HepG2 (cell line): ENCODE results near the gene PRSS22. TPM values are rescaled to one million over a fixed set of nuclear protein-coding genes. Genes with fewer than 3 reads are reported as not detected.

Source experiments
- KLF6 ChIP-seq: IDR thresholded peaks from 2 replicates; pipeline ENCODE4 v1.8.0; 2016; ENCODE audit warnings: missing biosample characterization, missing genetic modification reagents
- TCF12 ChIP-seq, 2 experiments: fragments of 450-650 bp in 1 of 2; sonication (generic) in 1 of 2; formaldehyde crosslinking in 1 of 2; IDR thresholded peaks; 2 replicates each; pipeline versions ENCODE4 v1.6.1 to v1.8.0; 2017 to 2022; ENCODE audit warnings: antibody characterized with exemption in 1 of 2, mild to moderate bottlenecking in 1 of 2, missing genetic modification reagents in 1 of 2, moderate library complexity in 1 of 2
- ZNF343 ChIP-seq: sonication (generic); formaldehyde crosslinking; IDR thresholded peaks from 2 replicates; pipeline ENCODE4 v1.4.0; 2020; ENCODE audit warnings: mild to moderate bottlenecking, missing genetic modification reagents
- ZNF431 ChIP-seq: sonication (generic); formaldehyde crosslinking; IDR thresholded peaks from 2 replicates; pipeline ENCODE4 v1.9.0; 2022; ENCODE audit warnings: missing genetic modification reagents, low read depth, mild to moderate bottlenecking, borderline replicate concordance
- ZNF556 ChIP-seq: sonication (generic); formaldehyde crosslinking; IDR thresholded peaks from 2 replicates; pipeline ENCODE4 v1.4.0; 2020; ENCODE audit warnings: mild to moderate bottlenecking, missing genetic modification reagents, borderline replicate concordance
- ZNF775 ChIP-seq: sonication (generic); formaldehyde crosslinking; IDR thresholded peaks from 2 replicates; pipeline ENCODE4 v1.4.0; 2020; ENCODE audit warnings: missing genetic modification reagents, mild to moderate bottlenecking, moderate library complexity, borderline replicate concordance
- ZNF790 ChIP-seq: sonication (generic); formaldehyde crosslinking; IDR thresholded peaks from 2 replicates; pipeline ENCODE4 v1.8.0; 2022; ENCODE audit warnings: missing genetic modification reagents, mild to moderate bottlenecking, borderline replicate concordance
- ZSCAN12 ChIP-seq: sonication (generic); formaldehyde crosslinking; IDR thresholded peaks from 2 replicates; pipeline ENCODE4 v1.9.0; 2021; ENCODE audit warnings: mild to moderate bottlenecking, missing genetic modification reagents
- polyA plus RNA-seq, 8 experiments: library from polyadenylated mRNA; depleted of rRNA in 3 of 8; stranded (reverse) in 7 of 8; unstranded in 1 of 8; fragments of >200 nt; fragmentation: Illumina TruSeq in 4 of 8; extraction: Trizol in 4 of 8; gene quantifications; 2 replicates each; pipeline versions ENCODE4 v1.2.1 to v1.2.3, GENCODE V29; 2011 to 2016; ENCODE audit warnings: low read depth in 4 of 8, missing spikeins in 1 of 8, mixed read lengths in 1 of 8; ENCODE audit not compliant: insufficient read depth in 1 of 8
- total RNA-seq, 5 experiments: library from RNA; depleted of rRNA; stranded (reverse); fragments of >200 nt; fragmentation: Illumina TruSeq; extraction: Trizol; gene quantifications; 2 replicates each; pipeline ENCODE4 v1.2.3, GENCODE V29; 2016; ENCODE audit warnings: low read depth in 1 of 5
- TF ChIP-seq, protein P1 (sequence below): sonication (generic); formaldehyde crosslinking; IDR thresholded peaks from 2 replicates; pipeline ENCODE4 v1.4.0; 2020; ENCODE audit warnings: missing genetic modification reagents
- TF ChIP-seq, protein P2 (sequence below): IDR thresholded peaks from 2 replicates; pipeline ENCODE4 v1.6.1; 2016; ENCODE audit warnings: mild to moderate bottlenecking, missing biosample characterization, missing genetic modification reagents
- TF ChIP-seq, protein P3 (sequence below): sonication (generic); formaldehyde crosslinking; IDR thresholded peaks from 2 replicates; pipeline ENCODE4 v1.4.0; 2020; ENCODE audit warnings: missing genetic modification reagents
- TF ChIP-seq, protein P4 (sequence below): sonication (generic); formaldehyde crosslinking; IDR thresholded peaks from 2 replicates; pipeline ENCODE4 v1.8.0; 2022; ENCODE audit warnings: mild to moderate bottlenecking, missing genetic modification reagents, borderline replicate concordance
- TF ChIP-seq, protein P5 (sequence below): sonication (generic); formaldehyde crosslinking; IDR thresholded peaks from 2 replicates; pipeline ENCODE4 v1.4.0; 2020; ENCODE audit warnings: missing genetic modification reagents
- TF ChIP-seq, protein P6 (sequence below): sonication (generic); formaldehyde crosslinking; IDR thresholded peaks from 2 replicates; pipeline ENCODE4 v1.8.1; 2023; ENCODE audit warnings: mild to moderate bottlenecking, moderate library complexity, missing genetic modification reagents

PRSS22 gene
- total and polyA plus RNA-seq, 2 of the 13 experiments (the other 11 are each of a cell fraction or from before 2014, with no cell fraction given) = 0.24 to 0.32 TPM

DNA sequence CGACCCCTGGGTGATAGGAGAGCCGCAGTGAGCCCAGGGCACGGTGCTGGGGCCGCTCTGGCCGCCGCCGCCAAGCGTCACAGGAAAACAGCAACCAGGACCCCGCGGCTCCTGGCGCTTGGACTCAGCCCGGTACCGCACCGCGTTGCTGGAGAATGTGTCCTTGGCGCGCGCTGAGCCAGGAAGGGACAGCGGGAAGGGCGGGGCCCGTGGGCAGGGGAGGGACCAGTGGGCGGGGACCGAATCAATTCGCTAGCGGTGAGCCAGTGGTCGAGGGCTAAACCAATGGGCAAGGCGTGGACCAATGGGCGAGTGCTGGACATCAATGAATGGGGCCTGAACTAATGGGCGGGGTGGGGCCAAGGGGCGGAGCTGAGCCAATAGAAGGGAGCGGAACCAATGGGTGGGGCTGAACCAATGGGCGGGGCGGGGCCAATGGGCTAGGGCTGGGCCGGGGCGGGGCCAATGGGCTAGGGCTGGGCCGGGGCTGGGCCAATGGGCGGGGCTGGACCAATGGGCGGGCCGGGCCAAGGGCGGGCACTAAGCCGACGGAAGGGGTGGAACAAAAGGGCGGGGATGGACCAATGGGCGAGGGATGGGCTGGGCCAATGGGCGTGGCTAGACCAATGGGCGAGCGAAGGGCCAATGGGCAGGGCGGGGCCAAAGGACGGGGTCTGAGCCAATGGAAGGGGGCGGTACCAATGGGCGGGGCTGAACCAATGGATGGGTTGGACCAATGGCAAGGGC is 47.4 kb upstream of the PRSS22 start (continued):
- TF ChIP-seq, protein P1, sequence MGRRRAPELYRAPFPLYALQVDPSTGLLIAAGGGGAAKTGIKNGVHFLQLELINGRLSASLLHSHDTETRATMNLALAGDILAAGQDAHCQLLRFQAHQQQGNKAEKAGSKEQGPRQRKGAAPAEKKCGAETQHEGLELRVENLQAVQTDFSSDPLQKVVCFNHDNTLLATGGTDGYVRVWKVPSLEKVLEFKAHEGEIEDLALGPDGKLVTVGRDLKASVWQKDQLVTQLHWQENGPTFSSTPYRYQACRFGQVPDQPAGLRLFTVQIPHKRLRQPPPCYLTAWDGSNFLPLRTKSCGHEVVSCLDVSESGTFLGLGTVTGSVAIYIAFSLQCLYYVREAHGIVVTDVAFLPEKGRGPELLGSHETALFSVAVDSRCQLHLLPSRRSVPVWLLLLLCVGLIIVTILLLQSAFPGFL = no peak
- TF ChIP-seq, protein P2, sequence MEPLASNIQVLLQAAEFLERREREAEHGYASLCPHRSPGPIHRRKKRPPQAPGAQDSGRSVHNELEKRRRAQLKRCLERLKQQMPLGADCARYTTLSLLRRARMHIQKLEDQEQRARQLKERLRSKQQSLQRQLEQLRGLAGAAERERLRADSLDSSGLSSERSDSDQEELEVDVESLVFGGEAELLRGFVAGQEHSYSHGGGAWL = 0 out of 2 replicates have a peak, but pooled peaks have one; percentile 38
- TF ChIP-seq ZSCAN12 (CRISPR knock-in tag) (peak; percentile 35; the same call in 1 of the 2 replicates), TCF12 (IDR thresholded peaks at IDR 0.05) (no peak), TCF12 (CRISPR knock-in tag; IDR thresholded peaks at IDR 0.05) (no peak), ZNF775 (CRISPR knock-in tag) (no peak), ZNF790 (CRISPR knock-in tag) (no peak), ZNF343 (CRISPR knock-in tag) (no peak), KLF6 (peak; percentile 76; the same call in 1 of the 2 replicates), ZNF431 (peak; percentile 60; the same call in 1 of the 2 replicates), ZNF556 (peak; percentile 74; the same call in 1 of the 2 replicates)
- TF ChIP-seq, protein P3, sequence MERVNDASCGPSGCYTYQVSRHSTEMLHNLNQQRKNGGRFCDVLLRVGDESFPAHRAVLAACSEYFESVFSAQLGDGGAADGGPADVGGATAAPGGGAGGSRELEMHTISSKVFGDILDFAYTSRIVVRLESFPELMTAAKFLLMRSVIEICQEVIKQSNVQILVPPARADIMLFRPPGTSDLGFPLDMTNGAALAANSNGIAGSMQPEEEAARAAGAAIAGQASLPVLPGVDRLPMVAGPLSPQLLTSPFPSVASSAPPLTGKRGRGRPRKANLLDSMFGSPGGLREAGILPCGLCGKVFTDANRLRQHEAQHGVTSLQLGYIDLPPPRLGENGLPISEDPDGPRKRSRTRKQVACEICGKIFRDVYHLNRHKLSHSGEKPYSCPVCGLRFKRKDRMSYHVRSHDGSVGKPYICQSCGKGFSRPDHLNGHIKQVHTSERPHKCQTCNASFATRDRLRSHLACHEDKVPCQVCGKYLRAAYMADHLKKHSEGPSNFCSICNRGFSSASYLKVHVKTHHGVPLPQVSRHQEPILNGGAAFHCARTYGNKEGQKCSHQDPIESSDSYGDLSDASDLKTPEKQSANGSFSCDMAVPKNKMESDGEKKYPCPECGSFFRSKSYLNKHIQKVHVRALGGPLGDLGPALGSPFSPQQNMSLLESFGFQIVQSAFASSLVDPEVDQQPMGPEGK = peak; percentile 50; the same call in 1 of the 2 replicates
- TF ChIP-seq, protein P4, sequence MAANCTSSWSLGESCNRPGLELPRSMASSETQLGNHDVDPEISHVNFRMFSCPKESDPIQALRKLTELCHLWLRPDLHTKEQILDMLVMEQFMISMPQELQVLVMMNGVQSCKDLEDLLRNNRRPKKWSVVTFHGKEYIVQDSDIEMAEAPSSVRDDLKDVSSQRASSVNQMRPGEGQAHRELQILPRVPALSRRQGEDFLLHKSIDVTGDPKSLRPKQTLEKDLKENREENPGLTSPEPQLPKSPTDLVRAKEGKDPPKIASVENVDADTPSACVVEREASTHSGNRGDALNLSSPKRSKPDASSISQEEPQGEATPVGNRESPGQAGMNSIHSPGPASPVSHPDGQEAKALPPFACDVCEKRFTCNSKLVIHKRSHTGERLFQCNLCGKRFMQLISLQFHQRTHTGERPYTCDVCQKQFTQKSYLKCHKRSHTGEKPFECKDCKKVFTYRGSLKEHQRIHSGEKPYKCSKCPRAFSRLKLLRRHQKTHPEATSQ (CRISPR knock-in tag) = no peak
- TF ChIP-seq, protein P5, sequence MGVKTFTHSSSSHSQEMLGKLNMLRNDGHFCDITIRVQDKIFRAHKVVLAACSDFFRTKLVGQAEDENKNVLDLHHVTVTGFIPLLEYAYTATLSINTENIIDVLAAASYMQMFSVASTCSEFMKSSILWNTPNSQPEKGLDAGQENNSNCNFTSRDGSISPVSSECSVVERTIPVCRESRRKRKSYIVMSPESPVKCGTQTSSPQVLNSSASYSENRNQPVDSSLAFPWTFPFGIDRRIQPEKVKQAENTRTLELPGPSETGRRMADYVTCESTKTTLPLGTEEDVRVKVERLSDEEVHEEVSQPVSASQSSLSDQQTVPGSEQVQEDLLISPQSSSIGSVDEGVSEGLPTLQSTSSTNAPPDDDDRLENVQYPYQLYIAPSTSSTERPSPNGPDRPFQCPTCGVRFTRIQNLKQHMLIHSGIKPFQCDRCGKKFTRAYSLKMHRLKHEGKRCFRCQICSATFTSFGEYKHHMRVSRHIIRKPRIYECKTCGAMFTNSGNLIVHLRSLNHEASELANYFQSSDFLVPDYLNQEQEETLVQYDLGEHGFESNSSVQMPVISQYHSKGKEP = peak; percentile 80; the same call in 1 of the 2 replicates
- TF ChIP-seq, protein P6, sequence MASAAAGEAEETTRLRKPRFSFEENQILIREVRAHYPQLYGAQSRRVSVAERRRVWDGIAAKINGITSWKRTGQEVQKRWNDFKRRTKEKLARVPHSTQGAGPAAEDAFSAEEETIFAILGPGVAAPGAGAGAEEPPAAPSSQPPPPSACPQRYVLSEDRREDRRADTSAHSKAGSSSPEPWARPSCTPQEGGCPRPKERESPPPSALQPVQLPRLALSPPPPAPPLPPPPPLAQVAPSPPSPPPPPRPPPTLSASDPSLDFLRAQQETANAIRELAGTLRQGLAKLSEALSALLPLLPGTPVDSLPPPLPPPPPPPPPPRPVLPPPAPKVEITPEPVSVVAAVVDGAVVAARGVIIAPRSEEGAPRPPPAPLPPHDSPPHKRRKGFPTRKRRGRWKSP (CRISPR knock-in tag) = 0 out of 2 replicates have a peak, but pooled peaks have one; percentile 18
